HG03575 (cell line): ENCODE measurements around the gene CDKAL1.

Experiments used
- ATAC-seq: cut with Tn5 transposase; IDR thresholded peaks from one replicate; pipeline ENCODE4 v1.9.1; 2021; ENCODE audit not compliant: unreplicated experiment, insufficient number of reproducible peaks, low FRiP score; ENCODE audit errors: extremely low read depth

Gene CDKAL1

DNA sequence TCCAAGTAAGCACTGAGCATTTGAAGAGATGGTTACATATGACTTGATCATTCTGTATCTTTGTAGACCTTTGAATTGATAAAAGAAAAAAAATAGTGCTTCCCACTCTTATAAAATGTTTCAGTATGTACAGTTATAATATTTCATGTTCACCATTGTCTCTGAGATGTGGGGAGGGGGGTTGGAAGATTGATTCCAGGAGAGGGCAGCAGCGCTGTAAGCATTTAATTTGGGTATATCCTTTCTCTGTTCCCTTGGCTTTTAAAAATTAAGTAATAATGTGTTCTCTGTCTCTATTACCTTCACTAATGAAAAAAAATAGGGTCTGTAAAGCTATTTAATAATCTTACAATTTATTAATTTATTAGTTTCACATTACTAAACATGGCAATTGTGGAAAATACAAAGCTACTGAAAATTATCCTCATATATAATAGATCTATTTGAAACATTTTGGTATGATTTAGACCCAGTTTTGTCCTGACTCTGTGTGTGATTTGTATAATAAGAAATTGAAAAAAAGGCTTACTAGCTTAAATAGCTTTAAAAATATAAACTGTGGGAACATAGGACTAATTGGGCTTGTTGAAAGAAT is 341.2 kb downstream of the CDKAL1 start:
- no peak for ATAC-seq

DNA sequence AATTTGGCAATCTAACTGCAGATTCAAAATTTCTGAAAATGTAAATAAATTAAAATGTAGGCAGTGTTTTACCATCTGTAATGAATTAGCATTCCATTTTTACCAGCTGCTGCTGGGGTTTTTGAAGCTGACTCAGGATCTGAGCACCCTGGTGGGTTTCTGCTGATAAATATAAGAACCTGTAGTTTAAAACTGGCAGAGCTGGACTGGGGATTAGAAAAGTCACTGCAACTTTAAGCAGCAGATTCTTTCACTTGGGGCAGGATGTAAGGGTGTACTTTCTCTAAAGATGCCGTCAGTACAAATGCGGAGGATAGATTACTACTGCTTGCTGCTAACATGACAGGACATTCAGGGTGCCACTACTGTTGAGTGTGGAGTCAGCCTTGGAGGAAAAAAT is 341.8 kb downstream of the CDKAL1 start:
- no peak for ATAC-seq

DNA sequence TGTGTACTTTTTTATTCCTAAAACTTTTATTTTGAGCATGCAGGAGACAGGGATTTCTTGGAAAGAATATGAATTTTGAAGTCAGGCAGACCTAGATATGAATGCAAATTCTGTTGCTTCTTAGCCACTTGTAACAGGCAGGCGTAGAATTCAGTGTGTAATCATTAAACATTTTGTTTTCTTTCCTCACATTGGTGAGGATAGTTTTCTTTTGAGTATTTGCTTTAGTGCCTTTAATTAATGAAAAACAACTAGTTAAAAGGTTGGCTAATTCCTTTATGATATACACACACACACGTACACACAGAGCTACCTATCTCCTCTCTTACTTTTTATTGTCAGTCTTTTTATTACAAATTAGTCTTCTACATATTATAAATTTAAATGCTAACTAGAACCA is 342.3 kb downstream of the CDKAL1 start:
- no peak for ATAC-seq

DNA sequence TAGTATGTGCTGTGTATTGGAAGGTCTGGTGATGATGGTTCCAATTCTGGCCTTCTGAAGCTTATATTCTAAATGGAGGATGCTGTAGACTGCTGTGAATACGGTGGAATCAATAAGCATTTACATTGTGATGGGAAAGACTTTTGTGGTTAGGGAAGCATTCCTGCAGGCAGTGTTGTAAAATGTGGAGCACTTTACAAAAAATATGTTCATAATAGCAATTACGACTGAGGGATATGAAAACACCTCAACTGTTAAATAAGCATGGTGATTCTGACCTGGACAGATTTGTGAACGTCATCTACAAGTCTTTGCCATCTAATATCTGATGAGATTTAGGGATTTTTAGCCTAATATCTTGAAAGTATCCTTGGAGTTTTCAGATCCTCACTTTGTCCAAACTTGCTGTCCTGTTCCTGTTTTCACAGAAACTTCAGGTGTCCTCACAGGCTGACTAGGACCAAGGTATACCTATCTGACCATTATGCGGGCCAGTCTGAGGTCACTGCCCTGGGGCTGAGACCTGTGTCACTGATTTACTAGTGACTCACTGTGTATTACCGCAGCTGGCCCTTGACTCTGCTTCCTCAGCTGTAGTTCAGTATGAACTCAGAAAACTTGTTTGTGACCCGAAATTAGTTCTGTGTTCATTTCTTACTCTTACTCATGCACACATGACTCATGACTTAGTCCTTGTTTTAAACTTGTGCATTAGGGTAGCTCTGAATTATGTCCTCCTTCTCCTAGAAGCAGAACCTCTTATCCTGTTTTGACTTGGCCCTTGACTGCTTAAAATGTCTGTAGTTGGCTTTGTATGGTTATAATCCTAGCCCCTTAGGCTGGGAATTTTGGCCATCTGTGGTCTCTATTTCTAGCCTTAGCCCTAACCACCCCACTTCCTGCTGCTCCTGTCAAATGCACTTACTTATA is 343.0 kb downstream of the CDKAL1 start:
- ATAC-seq: peak; percentile 94

DNA sequence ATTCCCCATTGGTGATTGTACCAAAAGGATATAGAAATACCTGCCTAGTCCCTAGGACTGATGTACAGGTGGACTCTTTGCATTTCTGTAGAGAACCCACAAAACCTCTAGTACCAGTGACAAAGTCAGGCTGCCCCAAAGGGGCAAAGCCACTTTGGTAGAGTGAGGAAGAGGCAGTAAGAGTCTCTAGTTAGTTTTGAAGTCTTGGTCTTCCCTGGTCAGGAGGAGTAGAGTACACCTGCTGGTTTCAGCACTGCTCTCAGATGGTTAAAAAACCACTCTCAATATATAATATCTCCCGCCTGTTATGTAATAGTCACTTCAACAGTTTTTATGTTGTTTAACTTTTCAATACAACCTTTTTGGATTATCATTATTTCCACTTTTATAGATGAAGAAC is 344.9 kb downstream of the CDKAL1 start:
- ATAC-seq: no peak

DNA sequence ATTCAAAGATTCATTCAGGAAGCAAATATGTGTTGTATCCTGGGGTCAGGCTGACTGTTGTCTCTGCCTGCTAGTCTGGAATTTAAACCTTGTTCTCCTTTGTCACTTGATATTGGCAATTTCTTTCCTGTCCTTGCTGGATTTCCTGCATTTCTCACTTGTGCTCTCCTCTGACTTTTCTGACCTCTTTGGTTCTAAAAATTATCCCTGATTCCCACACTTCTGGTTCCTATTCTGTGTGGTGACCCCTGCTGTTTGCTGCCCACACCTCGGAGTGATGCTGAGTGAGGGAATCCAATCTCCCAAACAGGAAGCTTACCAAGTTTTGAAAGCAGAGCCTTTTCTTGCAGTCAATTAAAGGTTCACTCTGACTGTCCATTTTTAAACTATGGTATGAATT is 345.3 kb downstream of the CDKAL1 start:
- ATAC-seq: no peak

DNA sequence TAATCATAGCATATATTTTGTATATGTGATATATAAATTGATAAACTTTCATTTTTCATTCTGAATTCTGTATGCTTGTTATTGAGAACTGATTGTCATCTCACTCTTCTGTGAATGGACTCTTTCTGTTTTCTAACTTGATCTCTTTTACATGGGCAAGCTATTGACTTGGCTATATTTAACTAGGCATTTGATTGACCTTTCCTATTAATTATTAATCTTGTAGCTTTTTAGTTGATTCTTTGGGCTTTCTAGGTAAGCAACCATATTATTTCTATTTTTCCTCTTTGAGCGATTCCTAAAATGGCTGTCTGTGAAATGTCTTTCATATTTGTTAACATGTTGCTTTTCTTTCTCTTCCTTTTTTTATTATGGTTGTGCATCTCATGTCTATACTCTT is 347.1 kb downstream of the CDKAL1 start:
- ATAC-seq: no peak

DNA sequence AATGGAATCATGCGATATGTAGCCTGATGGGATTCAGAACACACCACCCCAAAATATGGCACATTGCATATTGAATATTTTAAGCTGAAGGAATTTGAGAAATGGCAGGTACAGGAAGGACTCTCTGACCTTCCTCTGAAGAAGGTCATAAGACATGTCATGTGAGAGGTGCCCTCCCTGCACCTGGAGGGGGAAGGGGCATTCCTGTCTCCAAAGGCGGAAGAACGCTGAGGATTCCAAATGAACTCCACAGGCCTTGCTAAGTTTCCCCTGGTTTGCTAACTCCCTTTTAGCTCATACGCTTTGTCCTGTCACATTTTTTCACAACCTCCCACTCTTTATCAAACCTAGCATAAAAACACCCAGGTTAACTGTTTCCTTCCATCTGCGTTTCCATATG is 347.8 kb downstream of the CDKAL1 start:
- no peak for ATAC-seq

DNA sequence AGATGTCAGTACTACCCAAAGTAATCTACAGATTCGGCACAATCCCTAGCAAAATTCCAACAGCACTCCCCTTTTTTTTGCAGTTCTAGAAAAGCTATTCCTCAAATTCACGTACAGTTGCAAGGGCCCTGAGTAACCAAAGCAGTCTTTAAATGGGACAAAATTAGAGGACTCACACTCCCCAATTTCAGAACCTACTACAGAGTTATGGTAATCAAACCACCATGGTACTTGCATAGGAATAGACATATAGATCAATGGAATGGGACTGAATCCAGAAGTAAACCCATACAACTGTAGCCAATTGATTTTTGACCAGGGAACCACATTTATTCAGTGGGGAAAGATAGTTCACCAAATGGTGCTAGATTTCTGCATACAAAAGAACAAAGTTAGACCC is 350.8 kb downstream of the CDKAL1 start:
- no peak for ATAC-seq

DNA sequence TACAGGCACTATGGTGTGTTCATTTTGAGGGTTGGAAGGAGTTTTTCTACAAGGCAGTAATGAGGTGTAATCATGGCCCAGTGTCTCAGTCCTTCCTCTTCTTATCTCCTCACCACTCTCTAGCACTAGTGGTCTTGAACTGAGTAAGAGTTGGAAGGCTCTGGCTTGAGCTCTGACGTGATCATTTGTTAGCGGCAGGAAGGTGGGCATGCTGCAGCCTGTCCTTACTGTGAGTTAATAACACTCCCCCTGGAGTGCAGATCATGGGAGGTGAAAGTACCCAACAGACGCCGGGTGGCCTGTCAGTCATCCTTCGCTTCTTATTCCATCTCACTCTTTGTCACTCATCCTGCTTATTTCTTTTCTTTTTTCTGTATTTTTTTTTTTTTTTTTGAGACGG is 356.9 kb downstream of the CDKAL1 start:
- ATAC-seq: no peak

DNA sequence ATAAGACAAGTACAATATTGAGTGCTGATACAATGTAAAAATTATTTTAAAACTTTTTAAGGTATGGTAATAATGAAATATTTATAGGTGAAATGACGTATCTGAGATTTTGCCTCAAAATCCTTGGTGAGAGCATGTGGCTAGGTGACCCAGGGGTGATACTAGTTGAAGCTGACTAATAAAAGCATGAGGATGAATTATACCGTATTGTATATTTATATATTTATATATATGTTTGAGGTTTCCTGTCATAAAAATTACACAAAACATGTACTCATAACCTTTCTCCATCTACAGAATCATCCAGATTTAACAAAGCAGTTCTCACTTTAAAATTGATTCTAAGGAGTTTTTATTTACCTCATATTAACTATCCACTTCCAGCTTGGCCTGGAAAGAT is 358.1 kb downstream of the CDKAL1 start:
- ATAC-seq: no peak

DNA sequence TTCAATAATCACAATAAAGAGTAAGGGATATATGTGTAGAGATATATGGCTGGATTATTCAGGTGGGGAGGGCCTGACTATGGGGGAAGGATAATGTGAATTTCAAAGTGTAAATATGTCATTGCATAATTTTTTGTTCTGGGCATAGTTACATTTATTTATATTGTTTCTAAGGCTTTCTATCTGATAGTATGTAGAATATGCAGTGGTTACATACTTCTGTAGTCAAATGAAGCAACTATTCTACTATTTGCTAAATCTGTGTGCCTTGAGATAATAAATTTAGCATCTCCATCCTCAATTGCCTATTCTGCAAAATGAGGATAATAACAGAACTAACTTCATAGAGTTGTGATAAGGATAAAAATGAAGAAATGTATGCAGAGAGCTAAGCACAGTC is 359.2 kb downstream of the CDKAL1 start:
- no peak for ATAC-seq

DNA sequence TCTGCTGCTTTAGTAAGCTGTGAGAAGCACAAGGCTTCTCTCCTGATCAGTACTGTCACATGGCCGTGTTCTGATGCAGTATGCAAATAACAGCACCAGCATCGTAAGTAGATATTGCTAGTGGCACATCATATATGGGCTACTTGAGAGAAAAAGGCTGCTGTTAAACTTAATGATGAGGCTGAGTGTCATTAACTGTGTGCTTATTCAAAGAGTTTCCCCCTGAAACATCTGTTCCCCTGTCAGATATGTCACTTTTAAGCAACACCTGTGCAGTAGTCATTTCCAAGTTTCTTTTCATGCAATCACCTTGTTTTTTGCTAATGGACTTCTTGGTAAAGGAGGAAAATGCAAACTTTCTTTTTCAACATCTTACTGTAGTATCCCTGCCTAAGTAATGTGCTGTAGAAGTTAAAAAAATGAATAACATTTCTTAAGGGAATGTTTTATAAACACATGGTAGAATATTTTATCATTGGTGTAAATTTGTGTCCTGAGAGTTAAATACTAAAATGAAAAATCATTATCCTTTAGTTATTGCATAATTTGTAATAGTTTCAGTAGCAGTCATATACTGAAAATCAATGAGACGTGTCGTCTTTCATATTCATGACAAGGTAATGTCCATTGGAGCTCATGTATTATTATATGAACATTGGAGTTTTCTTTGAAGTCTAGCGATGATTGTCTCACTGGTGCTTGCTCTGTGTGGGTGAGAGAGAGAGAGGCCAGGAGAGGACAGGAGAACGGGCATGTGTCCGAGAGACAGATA is 366.3 kb downstream of the CDKAL1 start:
- peak; percentile 56 for ATAC-seq

DNA sequence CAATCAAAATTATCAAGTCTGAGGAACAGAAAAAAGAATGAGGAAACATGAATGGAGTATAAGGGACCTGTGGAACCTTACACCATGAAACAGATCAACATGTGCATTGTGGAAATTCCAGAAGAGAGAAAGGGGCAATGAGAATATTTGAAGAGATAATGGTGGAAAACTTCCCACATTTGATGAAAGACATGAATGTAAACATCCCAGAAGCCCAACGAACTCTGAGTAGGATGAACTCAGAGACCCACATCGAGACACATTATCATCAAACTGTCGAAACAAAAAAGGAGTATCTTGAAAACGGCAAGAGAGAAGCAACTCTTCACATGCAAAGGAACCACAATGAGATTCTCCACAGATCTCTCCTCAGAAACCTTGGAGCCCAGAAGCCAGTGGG is 371.1 kb downstream of the CDKAL1 start:
- no peak for ATAC-seq

DNA sequence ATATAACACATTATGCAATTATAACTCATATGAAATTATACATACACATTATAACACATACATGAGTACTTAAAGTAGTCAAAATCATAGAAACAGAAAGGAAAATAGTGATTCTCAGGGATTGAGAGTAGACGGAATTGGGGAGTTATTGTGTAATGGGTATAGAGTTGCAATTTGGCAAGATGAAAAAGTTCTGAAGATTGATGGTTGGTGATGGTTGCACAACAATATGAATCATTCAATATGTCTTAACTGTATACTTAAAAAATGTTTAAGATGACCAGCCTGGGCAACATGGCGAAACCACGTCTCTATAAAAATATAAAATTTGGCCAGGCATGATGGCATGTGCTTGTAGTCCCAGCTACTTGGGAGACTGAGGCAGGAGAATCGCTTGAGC is 372.7 kb downstream of the CDKAL1 start:
- no peak for ATAC-seq

DNA sequence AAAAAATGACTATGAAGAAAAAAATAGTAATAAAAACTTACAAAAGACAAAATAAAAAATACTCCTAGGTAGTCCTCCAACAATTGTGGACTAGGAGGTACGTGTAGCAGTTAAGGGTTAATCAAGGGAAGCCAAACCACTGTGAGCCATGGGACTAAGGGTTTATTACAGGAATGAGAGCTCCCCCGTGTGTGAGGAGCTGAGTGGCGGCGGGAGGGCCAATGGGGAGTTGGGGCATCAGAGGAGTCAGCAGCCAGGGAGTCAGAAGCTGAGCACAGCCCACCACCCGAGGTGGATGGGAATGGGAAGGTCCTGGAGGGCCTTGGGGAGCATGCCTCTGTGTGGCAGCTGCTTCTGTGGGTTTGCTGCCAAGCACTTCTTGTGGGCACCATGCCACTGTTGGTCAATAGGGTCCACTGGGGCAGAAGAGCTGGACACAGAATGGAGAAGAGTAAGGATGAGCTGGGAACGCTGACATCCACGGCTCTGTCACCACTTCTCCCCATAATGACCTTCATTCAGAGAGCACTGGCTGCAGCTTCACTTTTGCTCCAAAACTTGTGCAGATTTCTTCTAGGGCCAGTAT is 373.3 kb downstream of the CDKAL1 start:
- ATAC-seq: no peak

DNA sequence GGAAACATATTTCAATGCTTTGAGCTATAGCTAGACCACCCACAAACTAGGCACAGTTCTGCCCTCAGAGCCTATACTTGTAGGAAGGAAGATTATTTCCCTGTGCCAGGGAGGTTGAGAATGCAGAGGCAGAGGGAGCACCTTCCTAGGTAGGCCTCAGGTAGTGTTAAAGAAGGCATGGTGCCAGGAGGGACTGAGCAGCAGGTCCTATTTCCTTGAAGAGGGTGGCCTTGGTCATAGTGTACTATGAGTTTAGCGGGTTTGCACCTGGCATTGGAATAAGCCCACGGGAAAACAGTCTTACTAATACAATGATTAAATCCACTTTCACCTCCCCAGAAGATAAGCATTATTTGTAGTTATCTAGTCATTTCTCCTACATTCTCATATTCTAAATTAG is 375.4 kb downstream of the CDKAL1 start:
- no peak for ATAC-seq

DNA sequence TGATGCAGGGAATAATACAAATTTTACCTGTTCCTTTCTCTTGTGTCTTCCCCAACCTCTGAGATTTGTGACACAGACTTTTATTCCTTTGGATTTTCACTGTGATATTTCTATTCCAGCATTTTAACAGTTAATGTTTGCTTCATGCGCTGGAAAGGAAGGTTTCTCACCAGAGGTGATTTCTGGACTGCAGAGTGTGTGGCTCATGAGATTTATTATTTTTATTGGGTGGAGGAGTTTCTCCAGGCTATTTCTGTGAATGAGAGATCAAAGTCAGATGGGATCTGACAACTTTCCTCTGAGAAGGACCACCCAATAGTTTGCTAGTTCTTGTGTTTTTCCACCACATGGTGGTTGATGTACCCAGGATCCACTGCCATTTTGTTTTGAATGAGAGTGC is 377.5 kb downstream of the CDKAL1 start:
- no peak for ATAC-seq

DNA sequence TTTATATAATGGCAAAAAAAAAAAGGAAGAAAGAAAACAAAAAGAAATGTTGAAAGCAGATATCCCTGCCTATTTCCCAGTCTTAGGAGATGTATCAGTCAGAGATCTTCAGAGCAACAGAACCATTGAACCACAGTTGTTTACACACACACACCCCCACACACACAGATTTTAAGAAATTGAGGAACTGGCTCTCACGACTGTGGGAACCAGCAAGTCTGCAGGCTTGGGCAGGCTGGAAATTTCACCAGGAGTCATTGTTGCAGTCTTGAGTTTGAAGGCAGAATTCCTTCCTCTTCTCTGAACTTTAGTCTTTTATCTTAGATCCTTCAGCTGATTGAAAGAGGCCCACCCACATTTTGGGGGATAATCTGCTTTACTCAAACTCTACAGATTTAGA is 380.9 kb downstream of the CDKAL1 start:
- no peak for ATAC-seq

DNA sequence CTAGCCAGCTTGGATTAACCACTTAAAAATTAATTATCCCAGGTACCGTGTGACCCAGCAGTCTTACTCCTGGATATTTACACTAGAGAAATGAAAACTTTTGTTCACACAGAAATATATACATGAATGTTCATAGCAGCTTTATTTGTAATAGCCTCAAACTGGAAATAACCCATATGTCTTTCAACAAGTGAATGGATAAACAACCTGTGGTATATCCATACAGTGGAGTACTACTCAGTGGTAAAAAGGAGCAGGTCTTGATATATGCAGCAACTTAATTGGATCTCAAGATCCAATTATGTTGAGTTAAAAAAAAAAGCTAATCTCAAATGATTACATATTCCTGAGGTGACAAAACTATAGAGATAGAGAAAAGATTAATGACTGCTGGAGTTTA is 381.4 kb downstream of the CDKAL1 start:
- no peak for ATAC-seq
